GM12878 (cell line): Measurements from ENCODE around the gene BCR. TPM values are rescaled to one million over a fixed set of nuclear protein-coding genes. Genes with fewer than 3 reads are reported as not detected.
A peak's percentile ranks its signal among the peaks of the same experiment; 100 is the strongest.

Experiments used
- ATAC-seq: fragments of 200-7000 bp; cut with Tn5 transposase; 3 replicates; pipeline ENCODE4 v1.9.1; 2020; ENCODE audit warnings: mild to moderate bottlenecking, moderate library complexity
- BruUV-seq: library from RNA; stranded (reverse); fragments of 400-500 nt; replicated peaks from 2 replicates; lab custom pipeline; 2021; lab: Mats Ljungman, UMichigan
- CTCF ChIA-PET: fragments of 300-600 bp; sonication (Branson Sonifier 250); formaldehyde crosslinking; extraction: SDS; loops from one replicate; lab custom pipeline; 2021; ENCODE audit warnings: inconsistent platforms; lab: Yijun Ruan, JAX
- POLR2A ChIA-PET: fragments of 350-600 bp; formaldehyde crosslinking; extraction: SDS; loops from one replicate; lab custom pipeline; 2021; ENCODE audit warnings: inconsistent platforms; lab: Charles Lee
- RAD21 ChIA-PET: fragments of 300-600 bp; sonication (Branson Sonifier 250); formaldehyde crosslinking; loops from one replicate; lab custom pipeline; 2023; ENCODE audit warnings: antibody characterized with exemption; ENCODE audit not compliant: unreplicated experiment; lab: Charles Lee
- SMC1A ChIA-PET: fragments of 300-600 bp; sonication (Branson Sonifier 250); formaldehyde crosslinking; loops from one replicate; lab custom pipeline; 2023; ENCODE audit not compliant: unreplicated experiment, uncharacterized antibody; lab: Charles Lee
- DNase-seq: peaks from one replicate; pipeline ENCODE4 v3.0.0-alpha.2; 2011; ENCODE audit warnings: low read depth, low spot score
- FAIRE-seq: peaks from 3 replicates; lab custom pipeline; 2011; peaks lifted over from hg19 to GRCh38; lab: Jason Lieb, UNC
- H2AFZ ChIP-seq: 2 replicates; pipeline ENCODE4 v1.6.0; 2011; ENCODE audit warnings: low read depth, low read length, control low read depth; ENCODE audit not compliant: control insufficient read depth
- H3K27ac ChIP-seq: 2 replicates; pipeline ENCODE4 v1.5.1; 2011; ENCODE audit warnings: control low read depth; ENCODE audit not compliant: control insufficient read depth, insufficient read depth
- H3K27me3 ChIP-seq, 2 experiments: replicated peaks in 1 of 2; 2 replicates each; pipeline versions ENCODE4 v1.6.0 to v1.6.1; 2011; ENCODE audit warnings: low read length in 1 of 2; ENCODE audit not compliant: control insufficient read depth in 2 of 2, insufficient read depth in 2 of 2
- H3K36me3 ChIP-seq, 2 experiments: 2 replicates each; pipeline ENCODE4 v1.5.1; 2011; ENCODE audit warnings: low read length in 1 of 2; ENCODE audit not compliant: control insufficient read depth in 2 of 2, insufficient read depth in 2 of 2
- H3K4me1 ChIP-seq: 2 replicates; pipeline ENCODE4 v1.6.1; 2011; ENCODE audit warnings: mild to moderate bottlenecking, low read length, moderate library complexity, mixed read lengths; ENCODE audit not compliant: control insufficient read depth, insufficient read depth
- H3K4me2 ChIP-seq: 2 replicates; pipeline ENCODE4 v1.6.0; 2011; ENCODE audit warnings: control low read depth; ENCODE audit not compliant: control insufficient read depth, insufficient read depth
- H3K4me3 ChIP-seq: fragments of 200-600 bp; sonication (generic); 2 replicates; pipeline ENCODE4 v1.5.1; 2016
- H3K79me2 ChIP-seq: 2 replicates; pipeline ENCODE4 v1.6.0; 2011; ENCODE audit warnings: low read length; ENCODE audit not compliant: control insufficient read depth, insufficient read depth
- H3K9ac ChIP-seq: 2 replicates; pipeline ENCODE4 v1.8.0; 2011; ENCODE audit warnings: low read length, control low read depth, mixed read lengths; ENCODE audit not compliant: control insufficient read depth, insufficient read depth
- H3K9me3 ChIP-seq: replicated peaks from 3 replicates; pipeline ENCODE4 v1.5.1; 2011; ENCODE audit warnings: mild to moderate bottlenecking, low read length; ENCODE audit not compliant: control insufficient read depth, insufficient read depth
- H4K20me1 ChIP-seq: 2 replicates; pipeline ENCODE4 v1.6.0; 2011; ENCODE audit not compliant: control insufficient read depth, insufficient read depth
- FOXK2 ChIP-seq: fragments of 450-650 bp; IDR thresholded peaks from 2 replicates; pipeline ENCODE4 v1.6.1; 2017; ENCODE audit warnings: mild to moderate bottlenecking, moderate library complexity
- GABPA ChIP-seq: IDR thresholded peaks from 2 replicates; pipeline ENCODE4 v1.6.1; 2014; ENCODE audit warnings: antibody characterized with exemption, low read depth, mild to moderate bottlenecking, inconsistent platforms
- RUNX3 ChIP-seq: IDR thresholded peaks from 2 replicates; pipeline ENCODE4 v1.6.1; 2012; ENCODE audit warnings: low read length, inconsistent platforms
- ZBTB4 ChIP-seq: fragments of 450-650 bp; formaldehyde crosslinking; IDR thresholded peaks from 2 replicates; pipeline ENCODE4 v1.4.0; 2022; ENCODE audit warnings: mild to moderate bottlenecking, moderate library complexity
- WGBS: methylation state at CpG from one replicate; pipeline ENCODE4 v1.1.6; 2016; ENCODE audit warnings: low lambda C conversion rate; ENCODE audit not compliant: insufficient replicate concordance, insufficient coverage; ENCODE audit errors: missing lambda C conversion rate; 5-methylcytosine and 5-hydroxymethylcytosine counted together
- in situ Hi-C: fragments of 300-500 bp; cut with MboI; formaldehyde crosslinking; loops from 9 replicates; pipeline ENCODE4 v1.14.3; 2018; ENCODE audit warnings: mixed read lengths
- intact Hi-C: fragments of 100-400 bp; cut with micrococcal nuclease; formaldehyde crosslinking; loops from one replicate; pipeline ENCODE4 v1.14.2; 2022; ENCODE audit not compliant: unreplicated experiment
- polyA plus RNA-seq, 11 experiments: library from polyadenylated mRNA; depleted of rRNA in 4 of 11; unstranded in 6 of 11; stranded (reverse) in 5 of 11; fragments of >200 nt; fragmentation: Nextera tagmentation in 4 of 11; fragmentation: Illumina TruSeq in 1 of 11; extraction: Ambion mirVana in 4 of 11; extraction: Trizol in 1 of 11; gene quantifications; 1 replicate in 1 of 11; 2 replicates in 10 of 11; pipeline versions ENCODE4 v1.2.1 to v1.2.3, GENCODE V29; 2011 to 2016; ENCODE audit warnings: inconsistent platforms in 2 of 11, missing spikeins in 2 of 11, low read depth in 1 of 11
- total RNA-seq, 4 experiments: library from RNA; depleted of rRNA in 3 of 4; stranded (reverse); fragments of >200 nt in 3 of 4; fragmentation: Illumina TruSeq in 1 of 4; extraction: Trizol in 1 of 4; gene quantifications; 2 replicates each; pipeline versions ENCODE4 v1.2.1 to v1.2.3, GENCODE V29; 2013 to 2021

Gene BCR
- total and polyA plus RNA-seq, 10 of the 15 experiments (the other 5 are each of a cell fraction or from before 2014, with no cell fraction given): 1.7 to 64.7 (median 18.4) TPM

GRCh38 chr22:23215294-23216241 is 35.3 kb downstream of the BCR start (continued):
- no peak for TF ChIP-seq FOXK2
- TF ChIP-seq GABPA: no peak

- CTCF ChIA-PET: interaction anchor here (1.5 kb wide), 1 partner anchor 65 kb away, joined by 4 read pairs; no protein-coding TSS in a partner anchor
- H3K27ac ChIP-seq: no peak overlapping the region
- TF ChIP-seq RUNX3 (peak; percentile 71), ZBTB4 (no peak)
- TF ChIP-seq, all 136 proteins: peak for 1
- Histone ChIP-seq H3K79me2 (peaks cover 24% of the 10 kb centered on the region), H3K4me3 (no peak overlapping the region), H3K4me1 (peaks cover 44% of the 10 kb centered on the region), H3K9me3 (no peaks in the 10 kb centered on the region), H2AFZ (no peak overlapping the region), H3K27me3 (no peaks in the 10 kb centered on the region), H4K20me1 (no peaks in the 10 kb centered on the region; the same call in 1 of the 2 replicates), H3K9ac (no peak overlapping the region), H3K36me3 (peaks cover 0 to 11% of the 10 kb centered on the region in 2 experiments; a peak in 2 of 4 replicates), H3K4me2 (peak overlapping the region; percentile 7; the same call in 1 of the 2 replicates)
- SMC1A ChIA-PET: interaction anchor here (1.2 to 1.3 kb wide), 2 partner anchors 33 to 70 kb away, joined by 3 read pairs; no protein-coding TSS in a partner anchor
- no peak for DNase-seq
- 72% methylated on average over 16 of the region's 16 CpGs for WGBS
- FAIRE-seq: no peak
- ATAC-seq: no peak
- RAD21 ChIA-PET: no interaction called here
- POLR2A ChIA-PET: interaction anchor here (0.7 kb wide), 1 partner anchor 52 kb away, joined by 3 read pairs; no protein-coding TSS in a partner anchor
- BruUV-seq: no TSS peak
- in situ Hi-C loops (no loop called here), intact Hi-C loops (loop anchor here (5.0 kb wide), 1 partner anchor 34 kb away; the partner anchor contains the start of gene BCR)
These were observed 36.3 kb downstream of the BCR start for GRCh38 chr22:23216461-23217170.
